ENCODE results near the gene LRRC3B. TPM values are rescaled to one million over a fixed set of nuclear protein-coding genes. Genes with fewer than 3 reads are reported as not detected.
"Not testable (repeated sequence)": the region's sequence is repeated elsewhere in the genome, so short reads cannot be mapped to it uniquely, and the experiment has no call there.

The LRRC3B gene, protein sequence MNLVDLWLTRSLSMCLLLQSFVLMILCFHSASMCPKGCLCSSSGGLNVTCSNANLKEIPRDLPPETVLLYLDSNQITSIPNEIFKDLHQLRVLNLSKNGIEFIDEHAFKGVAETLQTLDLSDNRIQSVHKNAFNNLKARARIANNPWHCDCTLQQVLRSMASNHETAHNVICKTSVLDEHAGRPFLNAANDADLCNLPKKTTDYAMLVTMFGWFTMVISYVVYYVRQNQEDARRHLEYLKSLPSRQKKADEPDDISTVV
- total RNA-seq (2014; rRNA removed; shearing (Covaris generic); ENCODE audit: low replicate concordance) = not detected in 2 replicates

DNA sequence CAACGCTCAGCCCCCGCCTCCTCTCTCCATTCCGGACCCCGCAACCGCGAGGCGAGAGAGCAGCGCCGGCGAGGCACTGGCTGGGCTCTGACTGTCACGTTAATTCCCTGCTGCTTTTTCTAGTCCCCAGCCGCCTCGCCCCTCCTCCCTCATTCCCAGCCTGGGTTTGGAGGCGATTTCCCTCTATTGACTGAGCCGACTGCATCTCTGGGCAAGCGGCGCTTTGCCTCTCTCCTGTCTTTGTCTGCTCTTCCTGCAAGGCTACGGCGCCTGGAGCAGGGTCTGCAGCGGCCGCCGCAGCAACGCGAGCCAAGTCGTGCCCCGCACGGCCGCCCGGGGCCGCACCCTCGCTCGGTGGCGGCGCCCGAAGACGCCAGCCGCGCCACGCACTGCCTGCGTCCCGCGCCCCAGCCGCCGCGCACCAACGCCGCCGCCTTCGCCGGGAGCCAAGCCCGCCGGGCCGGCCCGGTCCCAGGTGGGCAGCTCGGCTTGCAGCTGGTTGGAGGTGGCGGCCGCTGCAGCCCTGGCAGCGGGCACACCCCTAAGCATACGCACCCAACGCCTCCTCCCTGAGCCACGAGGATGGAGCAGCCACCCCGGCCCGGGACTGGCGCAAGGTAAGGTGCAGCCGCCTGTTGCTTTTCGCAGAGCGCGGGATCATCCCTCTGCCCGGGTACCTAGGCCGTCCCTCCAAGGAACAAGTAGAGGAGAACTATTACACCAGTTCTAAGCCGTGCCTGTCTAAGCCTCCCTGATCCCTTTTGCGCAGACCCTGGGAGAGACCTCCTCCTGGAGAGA is at the start of gene LRRC3B:
Gene LRRC3B (plus strand): TSS at position 152 of the 798 bp plus-strand sequence. CDS start 86,901 bp downstream, outside the sequence.
- DNase-seq (ENCODE audit: low read depth) = no peak
- in situ Hi-C loops (cut with HindIII; ENCODE audit: low pct_unique_long_range_greater_than_20kb, low sequenced_read_pairs) = no loop called here

DNA sequence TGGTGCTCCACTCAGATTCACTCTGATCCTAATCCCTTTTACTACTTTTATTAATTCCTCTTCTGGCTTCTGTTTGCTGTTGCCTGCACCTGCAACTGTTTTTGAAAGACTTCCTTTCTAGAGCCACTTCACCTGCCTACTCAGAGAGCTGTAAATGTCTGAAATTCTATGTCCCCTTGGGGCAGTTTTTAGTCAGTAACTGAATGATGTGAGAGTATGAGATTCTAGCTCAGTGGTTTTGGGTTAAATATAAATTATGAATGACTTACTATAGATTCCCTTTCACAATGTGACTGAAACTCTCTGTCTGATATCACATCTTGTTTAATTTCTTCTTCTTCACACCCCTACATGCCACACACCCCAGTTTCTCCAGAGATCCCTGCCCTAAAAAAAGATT is 47.8 kb upstream of the LRRC3B start:
- no peak for DNase-seq (ENCODE audit: low read depth)
- in situ Hi-C loops (cut with HindIII; ENCODE audit: low pct_unique_long_range_greater_than_20kb, low sequenced_read_pairs) = no loop called here

- no peak for DNase-seq (ENCODE audit: low read depth)
These were observed 43.5 kb upstream of the LRRC3B start for GRCh38 chr3:26579116-26579515.

DNA sequence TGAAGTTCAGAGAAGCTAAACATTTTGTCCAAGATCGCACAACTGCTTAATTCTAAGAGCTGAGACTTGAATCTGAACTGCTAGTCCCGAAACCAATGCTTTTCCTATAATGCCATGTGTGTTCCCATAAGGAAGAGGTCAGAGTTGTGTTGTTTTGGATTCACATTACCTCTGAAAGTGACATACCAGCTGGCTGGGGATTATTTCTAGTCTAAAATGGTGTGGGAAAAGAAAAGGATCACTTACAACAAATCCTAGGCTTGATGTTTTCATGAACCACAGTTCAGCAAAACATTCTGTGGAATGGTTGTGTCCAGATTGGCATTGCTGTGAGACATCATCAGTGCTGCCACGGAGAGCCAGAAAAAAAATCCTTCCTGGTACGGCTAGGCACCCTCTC is 35.0 kb upstream of the LRRC3B start:
- in situ Hi-C loops (cut with HindIII; ENCODE audit: low pct_unique_long_range_greater_than_20kb, low sequenced_read_pairs) = no loop called here
- no peak for DNase-seq (ENCODE audit: low read depth)

More at GRCh38 chr3:26579116-26579515, 43.5 kb upstream of the LRRC3B start:
- in situ Hi-C loops (cut with HindIII; ENCODE audit: low pct_unique_long_range_greater_than_20kb, low sequenced_read_pairs) = no loop called here

- DNase-seq (ENCODE audit: low read depth) = no peak
- in situ Hi-C loops (cut with HindIII; ENCODE audit: low pct_unique_long_range_greater_than_20kb, low sequenced_read_pairs) = no loop called here
These were observed 33.6 kb upstream of the LRRC3B start for GRCh38 chr3:26588931-26589330.

DNA sequence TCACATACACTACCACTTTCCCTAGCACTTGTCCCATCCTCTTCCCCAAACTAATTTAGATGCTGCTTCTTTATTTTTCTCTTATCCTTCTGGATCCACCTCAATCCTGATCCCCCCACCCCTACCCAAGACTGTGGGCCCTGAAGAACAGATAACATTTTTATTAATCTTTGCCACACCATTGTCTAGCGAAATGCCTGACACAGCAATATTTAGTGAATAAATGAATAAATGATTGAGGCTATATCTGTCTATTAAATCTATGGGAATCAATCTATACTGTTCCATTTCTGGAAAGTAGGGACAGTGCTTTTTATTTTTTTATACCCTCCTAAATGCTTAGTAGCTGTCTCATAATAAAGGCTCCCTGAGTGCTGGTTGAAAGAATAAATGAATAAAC is 32.9 kb upstream of the LRRC3B start:
- no peak for DNase-seq (ENCODE audit: low read depth)

DNA sequence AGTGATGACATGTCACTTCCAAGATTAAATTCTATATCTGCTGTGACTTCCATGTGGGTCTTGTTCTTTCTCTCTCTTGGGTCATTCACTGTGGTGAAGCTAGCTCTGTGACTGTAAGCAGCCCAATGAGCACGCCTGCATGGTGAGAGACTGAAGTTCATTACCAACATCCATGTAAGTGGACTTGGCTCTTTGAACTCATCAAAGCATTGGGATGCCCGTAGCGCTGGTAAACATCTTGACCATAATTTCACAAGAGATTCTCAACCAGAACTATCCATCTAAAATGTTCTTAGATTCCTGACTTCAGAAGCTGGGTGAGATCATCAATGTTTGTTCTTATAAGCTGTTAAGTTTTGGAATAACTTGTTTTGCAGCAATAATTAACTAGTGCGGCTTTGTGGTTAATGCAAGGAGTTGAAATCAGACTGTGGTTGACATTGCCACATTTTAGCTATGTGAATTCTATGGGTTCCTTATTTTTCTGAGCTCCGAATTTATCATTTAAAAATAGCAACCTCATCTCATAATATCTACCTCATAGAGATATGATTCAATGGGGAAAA is 31.6 kb upstream of the LRRC3B start:
- no peak for DNase-seq (ENCODE audit: low read depth)
- in situ Hi-C loops (cut with HindIII; ENCODE audit: low pct_unique_long_range_greater_than_20kb, low sequenced_read_pairs) = no loop called here

More for the DNA sequence above, 32.9 kb upstream of the LRRC3B start:
- in situ Hi-C loops (cut with HindIII; ENCODE audit: low pct_unique_long_range_greater_than_20kb, low sequenced_read_pairs) = no loop called here

DNA sequence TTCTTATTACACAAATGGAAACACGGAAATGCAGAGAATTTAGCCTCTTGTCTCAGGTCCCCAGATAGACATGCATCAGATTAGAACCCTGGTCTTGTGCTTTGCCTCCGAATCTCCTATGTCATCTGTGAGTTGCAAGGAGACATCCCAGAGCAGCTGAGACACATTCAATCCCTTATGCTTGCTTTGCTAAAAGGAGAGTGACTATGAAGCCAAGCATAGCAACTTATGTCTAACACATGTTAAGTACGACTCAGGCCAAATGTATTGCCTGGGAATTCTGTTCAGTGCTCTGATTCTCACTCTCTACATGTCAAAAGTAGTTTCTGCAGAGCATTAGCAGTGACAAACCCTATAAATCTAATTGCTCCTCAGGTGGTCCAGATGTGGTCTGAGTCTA is 30.6 kb upstream of the LRRC3B start:
- no peak for DNase-seq (ENCODE audit: low read depth)
- in situ Hi-C loops (cut with HindIII; ENCODE audit: low pct_unique_long_range_greater_than_20kb, low sequenced_read_pairs) = no loop called here

- DNase-seq (ENCODE audit: low read depth) = no peak
- in situ Hi-C loops (cut with HindIII; ENCODE audit: low pct_unique_long_range_greater_than_20kb, low sequenced_read_pairs) = no loop called here
These were observed 30.1 kb upstream of the LRRC3B start for GRCh38 chr3:26592451-26592850.

DNA sequence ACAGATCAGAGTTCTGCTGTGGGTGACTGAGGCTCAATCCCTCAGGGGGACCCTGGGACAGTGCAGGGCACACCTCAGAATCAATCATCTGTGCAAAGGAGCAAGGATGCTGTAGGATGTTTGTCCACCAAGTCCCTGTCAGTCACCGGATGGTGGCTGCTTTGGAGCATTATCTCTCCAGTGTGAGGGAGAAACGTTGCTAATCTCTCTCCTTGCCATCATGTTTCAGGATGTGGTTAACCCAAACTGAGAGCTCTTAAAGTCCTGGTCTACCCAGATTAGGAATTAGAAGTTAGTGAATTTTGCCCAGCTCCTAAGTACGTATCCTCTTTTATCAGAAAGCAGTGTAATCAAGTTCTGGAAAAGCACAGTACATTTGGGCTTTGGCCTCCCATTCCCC is 26.2 kb upstream of the LRRC3B start:
- in situ Hi-C loops (cut with HindIII; ENCODE audit: low pct_unique_long_range_greater_than_20kb, low sequenced_read_pairs) = no loop called here
- no peak for DNase-seq (ENCODE audit: low read depth)

DNA sequence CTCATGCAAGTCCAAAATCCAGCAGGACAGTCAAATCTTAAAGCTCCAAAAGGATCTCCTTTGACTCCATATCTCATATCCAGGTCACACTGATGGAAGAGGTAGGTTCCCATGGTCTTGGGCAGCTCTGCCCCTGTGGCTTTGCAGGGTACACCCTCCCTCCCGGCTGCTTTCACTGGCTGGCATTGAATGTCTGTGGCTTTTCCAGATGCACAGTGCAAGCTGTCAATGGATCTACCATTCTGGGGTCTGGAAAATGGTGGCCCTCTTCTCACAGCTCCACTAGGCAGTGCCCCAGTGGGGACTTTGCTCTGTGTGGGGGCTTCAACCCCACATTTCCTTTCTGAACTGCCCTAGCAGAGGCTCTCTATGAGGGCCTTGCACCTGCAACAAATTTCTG is 19.3 kb upstream of the LRRC3B start:
- DNase-seq (ENCODE audit: low read depth); in situ Hi-C loops (cut with HindIII; ENCODE audit: low pct_unique_long_range_greater_than_20kb, low sequenced_read_pairs): not testable (repeated sequence)

GRCh38 chr3:26603771-26604170 is 18.8 kb upstream of the LRRC3B start:
- DNase-seq (ENCODE audit: low read depth); in situ Hi-C loops (cut with HindIII; ENCODE audit: low pct_unique_long_range_greater_than_20kb, low sequenced_read_pairs): not testable (repeated sequence)

DNA sequence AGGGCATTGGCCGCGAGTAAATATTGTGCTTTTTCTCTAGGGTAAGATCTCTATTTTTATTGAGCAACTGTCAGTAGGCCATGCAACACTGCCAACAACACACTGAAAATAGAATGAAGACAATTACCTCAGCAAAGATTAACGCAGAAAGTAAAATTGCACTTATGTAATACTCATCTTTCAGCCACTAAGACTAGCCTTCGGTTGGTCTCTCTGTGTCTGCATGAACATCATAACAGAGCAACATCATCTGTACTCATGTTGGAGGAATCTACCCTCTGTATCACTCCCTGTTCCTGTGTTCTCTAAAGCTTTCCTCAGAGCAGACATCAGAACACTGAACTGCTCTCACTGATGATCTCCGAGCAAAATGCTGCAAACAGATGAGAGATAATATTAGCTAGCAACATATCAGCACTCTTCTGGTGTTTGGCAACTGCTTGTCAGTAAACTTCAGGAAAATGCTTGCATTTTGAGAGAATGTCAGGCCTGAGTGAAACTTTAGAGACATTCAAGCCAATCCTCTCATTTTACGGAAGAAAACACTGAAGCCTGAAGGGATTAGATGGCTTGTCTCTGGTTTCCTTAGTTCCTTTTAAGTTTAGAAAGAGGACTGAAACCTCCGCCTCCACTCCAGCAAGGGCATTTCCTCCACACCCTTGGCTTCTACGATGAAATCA is 8.4 kb upstream of the LRRC3B start:
- in situ Hi-C loops (cut with HindIII; ENCODE audit: low pct_unique_long_range_greater_than_20kb, low sequenced_read_pairs) = no loop called here
- DNase-seq (ENCODE audit: low read depth) = no peak

DNA sequence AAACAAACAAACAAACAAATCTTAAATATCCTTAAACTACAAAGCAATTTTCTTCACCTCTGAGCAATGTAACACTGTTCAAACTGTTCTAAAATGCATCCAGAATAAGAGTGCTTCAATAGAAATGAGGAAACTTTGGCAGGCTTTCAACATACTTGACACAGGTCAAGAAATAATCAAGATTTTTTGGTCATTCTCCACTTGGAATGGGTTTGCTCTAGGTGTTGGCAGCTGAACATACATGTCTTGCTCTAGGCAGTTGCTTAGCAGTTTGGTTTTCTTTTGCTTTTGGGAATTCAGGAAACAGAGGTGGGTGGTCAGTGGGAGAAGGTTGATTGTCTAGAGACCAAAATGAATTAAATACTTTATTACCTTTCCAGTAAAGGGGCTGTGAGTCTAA is 1.4 kb upstream of the LRRC3B start:
- no peak for DNase-seq (ENCODE audit: low read depth)
- in situ Hi-C loops (cut with HindIII; ENCODE audit: low pct_unique_long_range_greater_than_20kb, low sequenced_read_pairs) = no loop called here

DNA sequence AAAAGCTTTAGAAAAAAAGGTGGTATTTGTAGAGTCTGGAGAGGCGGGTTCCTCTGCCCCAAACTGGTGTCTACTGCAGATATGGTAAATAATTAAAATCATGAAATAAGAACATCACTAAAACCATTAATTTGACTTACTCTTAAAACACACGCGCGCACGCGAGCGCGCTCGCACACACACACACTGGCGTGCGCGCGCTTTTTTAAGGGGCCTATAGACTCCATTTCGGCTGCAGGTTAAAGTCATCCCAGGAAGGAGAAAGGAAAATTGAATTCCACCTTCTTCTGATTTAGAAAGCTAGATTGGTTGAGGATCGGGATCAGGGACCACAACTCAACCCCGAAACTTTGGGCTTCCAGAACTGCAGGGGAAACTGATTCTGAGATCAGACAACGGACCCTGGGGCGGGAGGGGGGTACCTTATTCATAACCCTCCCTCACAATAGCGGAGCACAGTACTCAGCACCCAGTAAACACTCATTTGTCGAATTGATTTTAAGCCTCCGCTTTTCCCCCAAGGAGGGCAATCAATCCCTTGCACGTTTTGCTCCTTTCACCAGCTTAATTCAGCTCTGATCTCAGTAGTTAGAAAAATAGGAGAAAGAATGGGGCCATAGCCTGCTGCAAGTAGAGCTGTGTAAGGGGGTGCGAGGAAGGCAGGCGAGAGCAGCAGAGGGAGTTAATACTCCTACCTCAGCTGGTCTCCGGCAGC is 509 bp upstream of the LRRC3B start:
- DNase-seq (ENCODE audit: low read depth) = no peak
- in situ Hi-C loops (cut with HindIII; ENCODE audit: low pct_unique_long_range_greater_than_20kb, low sequenced_read_pairs) = no loop called here

DNA sequence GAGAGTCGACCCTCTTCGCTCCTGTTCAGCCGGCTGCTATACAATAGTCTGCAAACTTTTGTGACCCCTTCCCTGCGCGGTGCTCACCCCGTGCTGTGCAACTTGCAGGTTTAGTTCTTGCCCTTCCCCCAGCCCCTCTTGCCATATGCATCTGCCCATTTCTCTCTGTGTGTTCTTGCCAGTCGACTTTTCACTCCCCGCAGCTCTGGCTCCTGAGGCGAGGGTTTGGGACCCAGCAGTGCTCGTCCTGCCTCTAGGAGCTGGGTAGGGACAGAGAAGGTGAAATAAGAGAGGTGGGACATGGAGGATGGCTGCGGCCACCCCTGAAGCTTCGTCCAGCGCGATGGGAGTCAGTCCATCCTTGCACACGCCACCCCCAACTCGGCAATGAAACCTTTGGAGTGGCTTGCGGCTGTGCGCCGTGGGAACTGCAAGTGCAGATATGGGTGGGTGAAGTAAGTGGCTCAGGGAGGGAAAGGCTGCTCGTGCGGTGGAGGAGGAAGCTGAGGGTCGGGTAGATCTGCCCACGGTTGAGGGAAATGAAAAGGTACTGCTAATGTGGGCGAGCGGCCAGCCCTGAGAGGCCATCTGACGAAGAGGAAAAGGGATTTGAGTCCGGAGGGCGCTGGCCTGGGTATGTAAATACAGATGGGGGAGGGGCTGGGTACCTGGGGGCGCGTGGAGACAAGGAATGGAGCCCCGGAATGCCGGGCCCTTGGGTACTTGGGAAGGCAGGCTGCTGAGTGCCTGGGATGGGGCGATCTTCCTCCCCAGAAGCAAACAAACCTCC is 1.0 kb downstream of the LRRC3B start:
- in situ Hi-C loops (cut with HindIII; ENCODE audit: low pct_unique_long_range_greater_than_20kb, low sequenced_read_pairs) = no loop called here
- DNase-seq (ENCODE audit: low read depth) = no peak

GRCh38 chr3:26624209-26624765 is 1.7 kb downstream of the LRRC3B start:
- in situ Hi-C loops (cut with HindIII; ENCODE audit: low pct_unique_long_range_greater_than_20kb, low sequenced_read_pairs) = no loop called here
- no peak for DNase-seq (ENCODE audit: low read depth)
